Measurements from ENCODE around the gene LRIG1.

Gene LRIG1

DNA sequence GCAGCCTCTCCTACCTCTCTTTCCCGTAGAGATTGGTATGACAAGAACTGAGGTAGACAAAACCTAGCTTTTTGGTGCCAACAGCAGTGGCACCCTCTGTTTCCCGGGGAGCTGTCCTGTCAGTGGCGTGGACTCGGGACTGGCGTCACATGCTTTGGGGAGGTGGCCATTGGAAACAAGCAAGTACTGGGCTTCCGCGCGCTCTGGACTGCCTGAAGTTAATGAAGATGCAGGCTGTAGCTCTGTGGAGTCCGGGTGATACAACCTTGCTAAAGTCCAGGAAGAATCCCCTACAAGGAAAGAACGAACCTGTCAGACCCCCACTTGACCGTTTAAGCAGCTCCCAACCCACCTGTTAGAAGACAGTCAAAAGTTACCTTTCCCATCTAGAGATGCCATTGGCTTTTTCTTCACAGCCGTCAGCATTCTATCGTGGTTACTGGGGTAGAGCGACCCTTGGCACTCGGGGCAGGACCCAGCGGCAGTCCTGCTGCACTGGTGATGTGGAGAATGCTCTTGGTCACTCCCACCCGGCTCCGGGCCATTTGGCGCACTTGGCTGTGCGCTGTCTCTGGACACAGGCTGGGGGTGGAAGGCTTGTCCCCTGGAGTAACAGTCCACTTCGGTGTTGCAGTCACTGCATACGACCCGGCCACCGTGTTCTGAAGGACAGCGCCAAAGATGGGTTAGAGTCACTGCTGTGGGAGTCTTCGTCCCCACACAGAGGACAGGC is 120.5 kb downstream of the LRIG1 start:
- Histone ChIP-seq H3K27ac (ENCODE audit: low read depth, low read length) (no peak overlapping the region), H3K36me3 (ENCODE audit: control insufficient read depth, insufficient read depth, low read length) (peaks cover 100% of the 10 kb centered on the region), H3K27me3 (ENCODE audit: control insufficient read depth, insufficient read depth, low read length) (no peaks in the 10 kb centered on the region), H3K9me3 (ENCODE audit: control insufficient read depth, insufficient read depth, low read length) (no peaks in the 10 kb centered on the region), H3K4me3 (ENCODE audit: low read depth, low read length) (no peak overlapping the region), H3K9ac (ENCODE audit: low read depth, low read length) (no peak overlapping the region), H3K4me1 (ENCODE audit: control insufficient read depth, insufficient read depth, low read length) (no peaks in the 10 kb centered on the region)

DNA sequence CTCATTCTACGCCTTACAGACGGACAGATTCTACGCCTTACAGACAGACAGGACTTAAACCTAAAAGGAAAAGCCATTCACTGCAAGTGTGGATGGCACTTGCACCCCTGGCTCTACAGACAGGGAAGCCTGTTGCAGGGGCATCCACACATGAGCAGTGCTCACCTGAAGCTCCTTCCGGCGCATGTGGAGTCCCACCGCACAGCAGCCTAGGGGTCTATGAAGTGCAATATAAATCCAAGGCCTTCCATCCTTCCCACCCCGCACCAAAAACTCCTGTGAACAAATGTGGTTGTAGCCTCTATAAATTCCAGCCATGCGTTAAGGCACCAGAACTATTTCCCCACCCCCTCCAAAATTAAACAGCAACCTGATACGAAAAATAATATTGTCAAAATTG is 121.3 kb downstream of the LRIG1 start:
- Histone ChIP-seq H3K4me1 (ENCODE audit: control insufficient read depth, insufficient read depth, low read length) (no peaks in the 10 kb centered on the region), H3K27me3 (ENCODE audit: control insufficient read depth, insufficient read depth, low read length) (no peaks in the 10 kb centered on the region), H3K9ac (ENCODE audit: low read depth, low read length) (no peak overlapping the region), H3K36me3 (ENCODE audit: control insufficient read depth, insufficient read depth, low read length) (peaks cover 99% of the 10 kb centered on the region), H3K9me3 (ENCODE audit: control insufficient read depth, insufficient read depth, low read length) (no peaks in the 10 kb centered on the region), H3K4me3 (ENCODE audit: low read depth, low read length) (no peak overlapping the region), H3K27ac (ENCODE audit: low read depth, low read length) (no peak overlapping the region)

DNA sequence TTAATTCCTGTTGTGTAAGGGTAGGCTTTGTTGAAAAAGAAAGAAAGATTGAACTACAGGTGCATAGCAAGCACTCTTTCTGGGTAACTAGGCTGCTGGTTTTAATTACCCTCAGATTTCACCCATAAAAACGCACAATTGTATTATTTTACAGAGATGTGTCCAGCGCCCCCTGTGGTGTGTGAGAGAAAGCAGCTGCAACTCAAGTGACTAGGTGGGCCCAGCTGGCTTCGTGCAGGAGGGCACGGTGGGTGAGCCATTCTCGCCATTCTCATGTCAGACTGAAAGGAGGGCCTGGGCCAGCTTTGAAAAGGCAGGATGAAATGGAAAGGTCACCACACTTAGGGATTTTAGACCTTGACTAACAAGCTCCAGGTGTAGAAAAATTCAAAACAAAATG is 122.6 kb downstream of the LRIG1 start:
- Histone ChIP-seq H3K36me3 (ENCODE audit: control insufficient read depth, insufficient read depth, low read length) (peaks cover 89% of the 10 kb centered on the region), H3K27ac (ENCODE audit: low read depth, low read length) (no peak overlapping the region)

DNA sequence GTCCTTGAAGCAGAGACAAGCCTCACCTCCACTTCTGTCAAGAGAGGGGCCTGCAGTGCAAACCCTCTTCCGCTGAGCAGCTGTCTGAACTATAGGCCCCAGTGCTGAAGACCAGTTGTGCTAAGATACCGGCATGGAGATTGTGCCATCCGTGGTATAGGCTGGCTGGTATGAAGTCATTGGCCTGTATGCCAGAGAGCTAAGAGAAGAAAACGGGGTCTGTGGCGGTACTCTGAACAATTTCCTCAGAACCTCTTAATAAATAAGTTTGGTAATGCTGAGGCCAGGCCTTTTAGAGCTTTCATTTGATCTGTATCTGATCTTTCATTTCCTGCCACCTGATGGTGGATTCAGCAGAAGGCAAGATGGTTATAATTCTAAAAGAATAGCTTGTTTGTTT is 123.0 kb downstream of the LRIG1 start:
- no peaks in the 10 kb centered on the region for H3K9me3 ChIP-seq (ENCODE audit: control insufficient read depth, insufficient read depth, low read length)

More for the DNA sequence above, 122.6 kb downstream of the LRIG1 start:
- Histone ChIP-seq H3K4me3 (ENCODE audit: low read depth, low read length) (no peak overlapping the region), H3K27me3 (ENCODE audit: control insufficient read depth, insufficient read depth, low read length) (no peaks in the 10 kb centered on the region), H3K9ac (ENCODE audit: low read depth, low read length) (no peak overlapping the region), H3K9me3 (ENCODE audit: control insufficient read depth, insufficient read depth, low read length) (no peaks in the 10 kb centered on the region), H3K4me1 (ENCODE audit: control insufficient read depth, insufficient read depth, low read length) (no peaks in the 10 kb centered on the region)

DNA sequence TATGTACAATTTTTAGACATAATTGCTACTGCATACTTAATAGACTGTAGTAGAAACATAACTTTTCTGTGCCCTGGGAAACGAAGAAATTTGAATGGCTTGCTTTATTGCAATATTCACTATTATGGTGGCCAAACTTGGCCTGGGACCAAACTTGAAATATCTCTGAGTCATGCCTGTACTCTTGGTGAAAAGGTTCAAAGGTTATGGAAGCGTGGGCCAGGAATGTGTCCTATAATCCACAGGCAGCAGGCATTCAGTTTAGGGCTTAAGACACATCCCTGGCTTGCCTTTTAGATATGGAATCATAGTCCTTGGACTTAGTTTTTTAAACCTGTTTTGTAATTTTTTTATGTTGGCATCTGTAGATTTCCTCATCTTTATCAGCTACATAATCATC is 124.3 kb downstream of the LRIG1 start:
- Histone ChIP-seq H3K9ac (ENCODE audit: low read depth, low read length) (no peak overlapping the region), H3K4me1 (ENCODE audit: control insufficient read depth, insufficient read depth, low read length) (no peaks in the 10 kb centered on the region), H3K9me3 (ENCODE audit: control insufficient read depth, insufficient read depth, low read length) (no peaks in the 10 kb centered on the region), H3K4me3 (ENCODE audit: low read depth, low read length) (no peak overlapping the region), H3K36me3 (ENCODE audit: control insufficient read depth, insufficient read depth, low read length) (peaks cover 72% of the 10 kb centered on the region), H3K27ac (ENCODE audit: low read depth, low read length) (no peak overlapping the region), H3K27me3 (ENCODE audit: control insufficient read depth, insufficient read depth, low read length) (no peaks in the 10 kb centered on the region)

More for the DNA sequence above, 123.0 kb downstream of the LRIG1 start:
- H3K27ac ChIP-seq (ENCODE audit: low read depth, low read length) = no peak overlapping the region
- H3K27me3 ChIP-seq (ENCODE audit: control insufficient read depth, insufficient read depth, low read length) = no peaks in the 10 kb centered on the region
- H3K4me3 ChIP-seq (ENCODE audit: low read depth, low read length) = no peak overlapping the region
- H3K36me3 ChIP-seq (ENCODE audit: control insufficient read depth, insufficient read depth, low read length) = peaks cover 85% of the 10 kb centered on the region
- no peak overlapping the region for H3K9ac ChIP-seq (ENCODE audit: low read depth, low read length)
- no peaks in the 10 kb centered on the region for H3K4me1 ChIP-seq (ENCODE audit: control insufficient read depth, insufficient read depth, low read length)

DNA sequence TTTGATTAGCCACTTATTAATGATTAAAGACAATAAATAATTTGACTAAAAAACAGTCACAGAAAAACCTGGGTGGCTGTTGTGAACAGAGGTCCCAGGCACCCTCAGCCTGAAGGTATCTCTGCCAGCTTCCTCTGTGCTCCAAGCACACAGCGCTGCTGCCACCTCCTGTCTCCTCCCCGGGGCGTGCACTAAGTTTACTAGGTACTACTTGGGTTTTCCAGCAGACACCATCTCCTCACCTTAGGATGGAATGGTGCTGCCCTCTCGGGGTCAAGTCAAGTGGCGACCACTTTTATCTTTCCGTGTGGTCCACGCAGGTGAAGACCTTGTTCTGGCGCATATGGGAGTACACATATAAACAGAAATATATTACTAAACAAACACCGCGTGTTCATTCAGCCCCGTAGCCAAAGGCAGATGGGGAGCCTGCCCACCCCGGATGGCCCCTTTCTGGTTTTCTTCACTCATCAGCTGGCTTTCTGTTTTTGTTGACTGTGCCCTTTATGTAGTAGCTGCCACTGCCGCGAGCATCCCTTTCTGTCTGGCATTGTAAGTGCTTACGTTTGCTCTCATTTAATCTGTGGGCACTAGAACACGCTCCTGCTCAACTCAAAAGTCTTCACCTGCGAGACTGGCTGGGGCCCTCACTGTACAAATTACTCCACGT is 128.0 kb downstream of the LRIG1 start:
- H3K4me1 ChIP-seq (ENCODE audit: control insufficient read depth, insufficient read depth, low read length) = no peaks in the 10 kb centered on the region

DNA sequence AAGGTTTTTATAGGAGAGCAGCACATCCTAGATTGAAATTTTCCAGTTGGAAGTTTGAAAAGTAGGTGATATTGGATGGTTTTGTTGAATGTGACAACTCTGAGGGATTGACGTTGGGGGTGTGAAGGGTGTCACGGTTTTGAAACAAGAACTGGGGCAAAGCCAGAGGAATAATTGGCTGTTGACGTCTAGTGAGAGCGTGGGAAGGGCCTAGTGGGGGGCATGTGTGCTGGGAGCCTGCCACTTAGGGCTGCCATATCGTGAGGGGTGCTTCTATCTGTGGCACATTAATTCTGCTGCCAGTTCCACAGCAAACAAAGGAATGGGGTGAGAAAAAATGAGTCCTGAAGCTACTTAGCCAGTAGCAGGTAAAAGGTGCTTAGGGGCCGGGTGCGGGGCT is 129.4 kb downstream of the LRIG1 start:
- Histone ChIP-seq H3K36me3 (ENCODE audit: control insufficient read depth, insufficient read depth, low read length) (peaks cover 26% of the 10 kb centered on the region), H3K27me3 (ENCODE audit: control insufficient read depth, insufficient read depth, low read length) (no peaks in the 10 kb centered on the region), H3K4me3 (ENCODE audit: low read depth, low read length) (no peak overlapping the region)

More for the DNA sequence above, 128.0 kb downstream of the LRIG1 start:
- Histone ChIP-seq H3K27me3 (ENCODE audit: control insufficient read depth, insufficient read depth, low read length) (no peaks in the 10 kb centered on the region), H3K9me3 (ENCODE audit: control insufficient read depth, insufficient read depth, low read length) (no peaks in the 10 kb centered on the region), H3K36me3 (ENCODE audit: control insufficient read depth, insufficient read depth, low read length) (peaks cover 39% of the 10 kb centered on the region), H3K9ac (ENCODE audit: low read depth, low read length) (no peak overlapping the region), H3K4me3 (ENCODE audit: low read depth, low read length) (no peak overlapping the region), H3K27ac (ENCODE audit: low read depth, low read length) (no peak overlapping the region)

DNA sequence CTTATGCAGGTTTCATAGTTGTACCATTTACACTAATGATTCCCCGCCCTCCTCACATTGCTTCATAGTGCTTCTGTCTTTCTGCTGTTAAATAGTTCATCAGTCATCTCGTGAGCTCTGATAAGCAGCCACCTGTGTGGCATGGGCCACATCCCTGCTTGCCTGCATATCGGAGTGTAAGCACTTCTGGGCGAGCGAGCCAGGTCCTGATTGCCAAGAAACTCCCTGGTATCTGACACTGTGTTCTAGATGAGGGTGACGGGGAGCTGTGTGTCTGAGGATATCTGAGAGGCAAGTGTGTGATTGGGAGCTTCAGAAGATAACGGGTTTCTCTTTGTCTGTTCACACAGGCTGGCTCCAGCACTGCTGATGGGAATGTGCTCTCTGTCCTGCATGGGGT is 130.6 kb downstream of the LRIG1 start:
- Histone ChIP-seq H3K27me3 (ENCODE audit: control insufficient read depth, insufficient read depth, low read length) (no peaks in the 10 kb centered on the region), H3K9ac (ENCODE audit: low read depth, low read length) (no peak overlapping the region), H3K27ac (ENCODE audit: low read depth, low read length) (no peak overlapping the region), H3K4me3 (ENCODE audit: low read depth, low read length) (no peak overlapping the region), H3K9me3 (ENCODE audit: control insufficient read depth, insufficient read depth, low read length) (no peaks in the 10 kb centered on the region), H3K4me1 (ENCODE audit: control insufficient read depth, insufficient read depth, low read length) (peaks cover 20% of the 10 kb centered on the region), H3K36me3 (ENCODE audit: control insufficient read depth, insufficient read depth, low read length) (peaks cover 13% of the 10 kb centered on the region)

More for the DNA sequence above, 129.4 kb downstream of the LRIG1 start:
- Histone ChIP-seq H3K4me1 (ENCODE audit: control insufficient read depth, insufficient read depth, low read length) (peaks cover 8% of the 10 kb centered on the region; the same call in 1 of the 2 replicates), H3K9ac (ENCODE audit: low read depth, low read length) (no peak overlapping the region), H3K27ac (ENCODE audit: low read depth, low read length) (no peak overlapping the region), H3K9me3 (ENCODE audit: control insufficient read depth, insufficient read depth, low read length) (no peaks in the 10 kb centered on the region)

DNA sequence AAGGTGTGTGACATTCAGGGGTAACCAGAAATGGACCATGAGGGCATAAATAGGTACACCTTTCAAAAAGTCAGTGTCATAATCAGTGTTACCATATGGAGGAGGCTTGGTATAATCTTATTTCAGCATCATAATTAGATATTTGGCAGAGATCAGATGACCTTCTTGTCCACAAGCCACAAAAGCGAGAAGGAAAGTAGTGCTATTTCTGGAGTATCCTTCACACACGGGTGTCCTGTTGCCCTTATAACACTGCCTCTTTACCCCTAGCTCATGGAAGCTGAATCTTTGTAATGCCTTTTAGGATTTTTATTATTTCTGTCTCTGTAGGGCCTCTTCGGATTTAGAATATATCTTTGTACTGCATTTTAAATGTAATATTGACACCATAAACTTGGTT is 132.8 kb downstream of the LRIG1 start:
- Histone ChIP-seq H3K4me3 (ENCODE audit: low read depth, low read length) (no peak overlapping the region), H3K36me3 (ENCODE audit: control insufficient read depth, insufficient read depth, low read length) (0 out of 2 replicates have a peak, but pooled peaks cover 5% of the 10 kb centered on the region), H3K4me1 (ENCODE audit: control insufficient read depth, insufficient read depth, low read length) (peaks cover 28% of the 10 kb centered on the region), H3K27ac (ENCODE audit: low read depth, low read length) (no peak overlapping the region), H3K9ac (ENCODE audit: low read depth, low read length) (no peak overlapping the region), H3K27me3 (ENCODE audit: control insufficient read depth, insufficient read depth, low read length) (no peaks in the 10 kb centered on the region), H3K9me3 (ENCODE audit: control insufficient read depth, insufficient read depth, low read length) (no peaks in the 10 kb centered on the region)

DNA sequence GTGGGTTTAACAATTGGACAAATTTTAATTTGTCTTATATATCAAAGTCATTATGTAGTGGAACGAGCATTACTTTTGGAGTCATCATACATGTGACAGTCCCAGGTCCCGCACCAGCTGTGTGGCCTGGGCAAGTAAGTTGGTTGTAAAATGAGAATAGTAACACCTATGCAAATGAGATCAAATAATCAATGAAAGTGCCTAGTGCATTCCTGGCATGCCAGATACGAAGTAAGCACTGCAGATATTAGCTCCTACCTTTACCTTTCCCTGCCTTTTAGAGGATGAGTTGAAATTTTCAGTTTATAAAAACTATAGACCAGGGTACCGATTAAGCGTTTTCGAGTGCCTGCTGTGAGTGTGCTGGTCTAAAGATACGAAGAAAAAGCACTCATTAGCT is 134.1 kb downstream of the LRIG1 start:
- H3K9ac ChIP-seq (ENCODE audit: low read depth, low read length) = no peak overlapping the region
- H3K4me3 ChIP-seq (ENCODE audit: low read depth, low read length) = no peak overlapping the region
- H3K4me1 ChIP-seq (ENCODE audit: control insufficient read depth, insufficient read depth, low read length) = peaks cover 36% of the 10 kb centered on the region

DNA sequence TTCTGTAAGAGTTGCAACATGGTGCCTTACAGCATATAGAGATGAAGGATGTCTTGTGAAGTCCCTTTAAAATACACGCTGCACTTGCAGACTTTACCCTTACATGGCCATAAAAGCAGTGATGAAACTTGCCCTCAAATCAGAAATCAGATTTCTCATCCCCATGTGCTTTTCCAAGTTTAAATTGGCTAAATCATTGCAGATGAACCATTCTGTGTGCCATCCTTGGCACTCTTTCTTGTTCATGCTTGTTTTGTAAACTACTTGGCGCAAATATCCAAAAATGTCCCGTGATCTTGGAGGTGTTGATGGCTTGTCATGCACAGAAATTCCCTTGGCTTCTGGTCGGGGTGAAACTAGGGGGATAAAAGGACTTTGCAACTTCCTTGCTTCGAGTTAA is 135.7 kb downstream of the LRIG1 start:
- Histone ChIP-seq H3K4me1 (ENCODE audit: control insufficient read depth, insufficient read depth, low read length) (peaks cover 36% of the 10 kb centered on the region), H3K36me3 (ENCODE audit: control insufficient read depth, insufficient read depth, low read length) (no peaks in the 10 kb centered on the region), H3K9ac (ENCODE audit: low read depth, low read length) (no peak overlapping the region), H3K4me3 (ENCODE audit: low read depth, low read length) (no peak overlapping the region), H3K27ac (ENCODE audit: low read depth, low read length) (no peak overlapping the region), H3K9me3 (ENCODE audit: control insufficient read depth, insufficient read depth, low read length) (no peaks in the 10 kb centered on the region), H3K27me3 (ENCODE audit: control insufficient read depth, insufficient read depth, low read length) (no peaks in the 10 kb centered on the region)

More for the DNA sequence above, 134.1 kb downstream of the LRIG1 start:
- Histone ChIP-seq H3K27ac (ENCODE audit: low read depth, low read length) (no peak overlapping the region), H3K36me3 (ENCODE audit: control insufficient read depth, insufficient read depth, low read length) (0 out of 2 replicates have a peak, but pooled peaks cover 5% of the 10 kb centered on the region), H3K27me3 (ENCODE audit: control insufficient read depth, insufficient read depth, low read length) (no peaks in the 10 kb centered on the region), H3K9me3 (ENCODE audit: control insufficient read depth, insufficient read depth, low read length) (no peaks in the 10 kb centered on the region)

Measured in HUES48 (cell line).